ENCODE data around the gene WRNIP1.
A peak's percentile ranks its signal among the peaks of the same experiment; 100 is the strongest.
"Not testable (repeated sequence)": the region's sequence is repeated elsewhere in the genome, so short reads cannot be mapped to it uniquely, and the experiment has no call there.

The WRNIP1 gene

GRCh38 chr6:2786269-2786668, 21.1 kb downstream of the WRNIP1 start:
- DNase-seq = no peak

GRCh38 chr6:2790588-2791449, 25.6 kb downstream of the WRNIP1 start:
- DNase-seq = peak; percentile 21

- no peak for DNase-seq
Observed at GRCh38 chr6:2791450-2791974, 26.3 kb downstream of the WRNIP1 start.

GRCh38 chr6:2792330-2793110, 27.3 kb downstream of the WRNIP1 start:
- DNase-seq = no peak

GRCh38 chr6:2793534-2794151, 28.4 kb downstream of the WRNIP1 start:
- DNase-seq = no peak

GRCh38 chr6:2794171-2794730, 29.1 kb downstream of the WRNIP1 start:
- no peak for DNase-seq

- no peak for DNase-seq
Observed at GRCh38 chr6:2795162-2795561, 30.0 kb downstream of the WRNIP1 start.

GRCh38 chr6:2795956-2796355, 30.8 kb downstream of the WRNIP1 start:
- DNase-seq = no peak

- DNase-seq = no peak
Observed at GRCh38 chr6:2796861-2797260, 31.7 kb downstream of the WRNIP1 start.

GRCh38 chr6:2797564-2798031, 32.4 kb downstream of the WRNIP1 start:
- DNase-seq = no peak

- no peak for DNase-seq
Observed at GRCh38 chr6:2798586-2799134, 33.5 kb downstream of the WRNIP1 start.

GRCh38 chr6:2799936-2800527, 34.8 kb downstream of the WRNIP1 start:
- no peak for DNase-seq

GRCh38 chr6:2800552-2801316, 35.5 kb downstream of the WRNIP1 start:
- DNase-seq = no peak

GRCh38 chr6:2801687-2802086, 36.5 kb downstream of the WRNIP1 start:
- not testable (repeated sequence) for DNase-seq

GRCh38 chr6:2802521-2803060, 37.4 kb downstream of the WRNIP1 start:
- no peak for DNase-seq

GRCh38 chr6:2803731-2804429, 38.7 kb downstream of the WRNIP1 start:
- DNase-seq = no peak

- no peak for DNase-seq
Observed at GRCh38 chr6:2804516-2804915, 39.3 kb downstream of the WRNIP1 start.

GRCh38 chr6:2805031-2805430, 39.8 kb downstream of the WRNIP1 start:
- DNase-seq = no peak

- no peak for DNase-seq
Observed at GRCh38 chr6:2806644-2807043, 41.5 kb downstream of the WRNIP1 start.

- DNase-seq = no peak
Observed at GRCh38 chr6:2807342-2808090, 42.3 kb downstream of the WRNIP1 start.
